ENCODE measurements around the gene MCOLN1. TPM values are rescaled to one million over a fixed set of nuclear protein-coding genes. Genes with fewer than 3 reads are reported as not detected.
A peak's percentile ranks its signal among the peaks of the same experiment; 100 is the strongest.

MCOLN1 gene
- total and polyA plus RNA-seq, 9 of the 15 experiments (the other 6 are each of a cell fraction or from before 2014, with no cell fraction given), result 0.25 to 15.4 (median 7.1) TPM

DNA sequence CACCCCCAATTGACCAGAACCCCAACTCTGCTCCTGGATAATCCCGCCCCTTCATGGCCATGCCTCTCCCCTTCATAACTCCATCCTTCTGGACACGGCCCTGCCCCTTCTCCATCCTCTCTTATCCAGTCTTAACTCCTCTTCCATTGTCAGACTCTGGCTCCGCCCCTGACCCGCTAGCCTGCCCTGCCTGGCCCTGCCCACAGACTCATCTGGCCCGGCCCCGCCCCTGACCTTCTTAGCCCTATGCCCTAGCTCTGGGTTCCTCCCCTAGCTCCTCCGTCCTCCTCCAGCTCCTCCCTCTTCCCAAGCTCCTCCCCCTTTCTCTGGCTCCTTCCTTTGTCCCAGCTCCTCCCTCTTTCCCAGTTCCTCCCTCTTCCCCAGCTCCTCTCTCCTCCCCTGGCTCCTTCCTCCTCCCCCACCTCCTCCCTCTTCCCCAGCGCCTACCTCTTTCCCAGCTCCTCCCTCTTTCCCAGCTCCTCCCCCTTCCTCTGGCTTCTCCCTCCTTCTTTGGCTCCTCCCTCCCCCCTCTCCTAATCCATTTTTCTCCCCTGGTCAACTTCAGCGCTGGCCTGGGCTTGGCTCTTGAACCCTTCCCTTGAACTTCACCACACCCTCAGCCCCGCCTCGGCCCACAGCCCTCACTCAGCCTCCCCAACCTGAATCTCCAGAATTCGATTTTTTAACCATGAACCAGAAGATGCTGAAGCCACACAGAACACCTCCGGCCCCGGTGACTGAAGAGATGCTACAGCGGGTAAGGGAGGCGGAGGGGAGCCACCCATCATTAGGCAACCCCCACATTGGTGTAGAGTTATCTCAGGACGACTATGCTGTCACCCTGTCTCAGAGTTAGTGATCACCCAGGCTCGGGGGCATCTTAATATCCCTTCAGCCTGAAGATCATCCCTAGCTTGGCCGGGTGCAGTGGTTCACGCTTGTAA lies 15.8 kb upstream of the MCOLN1 start (continued):
- TF ChIP-seq, protein P1, sequence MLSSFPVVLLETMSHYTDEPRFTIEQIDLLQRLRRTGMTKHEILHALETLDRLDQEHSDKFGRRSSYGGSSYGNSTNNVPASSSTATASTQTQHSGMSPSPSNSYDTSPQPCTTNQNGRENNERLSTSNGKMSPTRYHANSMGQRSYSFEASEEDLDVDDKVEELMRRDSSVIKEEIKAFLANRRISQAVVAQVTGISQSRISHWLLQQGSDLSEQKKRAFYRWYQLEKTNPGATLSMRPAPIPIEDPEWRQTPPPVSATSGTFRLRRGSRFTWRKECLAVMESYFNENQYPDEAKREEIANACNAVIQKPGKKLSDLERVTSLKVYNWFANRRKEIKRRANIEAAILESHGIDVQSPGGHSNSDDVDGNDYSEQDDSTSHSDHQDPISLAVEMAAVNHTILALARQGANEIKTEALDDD (IDR thresholded peaks at IDR 0.05), result 0 out of 2 replicates have a peak, but pooled peaks have one; percentile 23
- TF ChIP-seq, protein P2, sequence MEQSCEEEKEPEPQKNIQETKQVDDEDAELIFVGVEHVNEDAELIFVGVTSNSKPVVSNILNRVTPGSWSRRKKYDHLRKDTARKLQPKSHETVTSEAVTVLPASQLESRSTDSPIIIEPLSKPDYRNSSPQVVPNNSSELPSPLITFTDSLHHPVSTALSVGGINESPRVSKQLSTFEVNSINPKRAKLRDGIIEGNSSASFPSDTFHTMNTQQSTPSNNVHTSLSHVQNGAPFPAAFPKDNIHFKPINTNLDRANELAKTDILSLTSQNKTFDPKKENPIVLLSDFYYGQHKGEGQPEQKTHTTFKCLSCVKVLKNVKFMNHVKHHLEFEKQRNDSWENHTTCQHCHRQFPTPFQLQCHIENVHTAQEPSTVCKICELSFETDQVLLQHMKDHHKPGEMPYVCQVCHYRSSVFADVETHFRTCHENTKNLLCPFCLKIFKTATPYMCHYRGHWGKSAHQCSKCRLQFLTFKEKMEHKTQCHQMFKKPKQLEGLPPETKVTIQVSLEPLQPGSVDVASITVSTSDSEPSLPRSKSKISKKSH (CRISPR knock-in tag; IDR thresholded peaks at IDR 0.05), result no peak
- peak; percentile 84 for TF ChIP-seq SP1 (CRISPR knock-in tag; IDR thresholded peaks at IDR 0.05)
- TF ChIP-seq, protein P3, sequence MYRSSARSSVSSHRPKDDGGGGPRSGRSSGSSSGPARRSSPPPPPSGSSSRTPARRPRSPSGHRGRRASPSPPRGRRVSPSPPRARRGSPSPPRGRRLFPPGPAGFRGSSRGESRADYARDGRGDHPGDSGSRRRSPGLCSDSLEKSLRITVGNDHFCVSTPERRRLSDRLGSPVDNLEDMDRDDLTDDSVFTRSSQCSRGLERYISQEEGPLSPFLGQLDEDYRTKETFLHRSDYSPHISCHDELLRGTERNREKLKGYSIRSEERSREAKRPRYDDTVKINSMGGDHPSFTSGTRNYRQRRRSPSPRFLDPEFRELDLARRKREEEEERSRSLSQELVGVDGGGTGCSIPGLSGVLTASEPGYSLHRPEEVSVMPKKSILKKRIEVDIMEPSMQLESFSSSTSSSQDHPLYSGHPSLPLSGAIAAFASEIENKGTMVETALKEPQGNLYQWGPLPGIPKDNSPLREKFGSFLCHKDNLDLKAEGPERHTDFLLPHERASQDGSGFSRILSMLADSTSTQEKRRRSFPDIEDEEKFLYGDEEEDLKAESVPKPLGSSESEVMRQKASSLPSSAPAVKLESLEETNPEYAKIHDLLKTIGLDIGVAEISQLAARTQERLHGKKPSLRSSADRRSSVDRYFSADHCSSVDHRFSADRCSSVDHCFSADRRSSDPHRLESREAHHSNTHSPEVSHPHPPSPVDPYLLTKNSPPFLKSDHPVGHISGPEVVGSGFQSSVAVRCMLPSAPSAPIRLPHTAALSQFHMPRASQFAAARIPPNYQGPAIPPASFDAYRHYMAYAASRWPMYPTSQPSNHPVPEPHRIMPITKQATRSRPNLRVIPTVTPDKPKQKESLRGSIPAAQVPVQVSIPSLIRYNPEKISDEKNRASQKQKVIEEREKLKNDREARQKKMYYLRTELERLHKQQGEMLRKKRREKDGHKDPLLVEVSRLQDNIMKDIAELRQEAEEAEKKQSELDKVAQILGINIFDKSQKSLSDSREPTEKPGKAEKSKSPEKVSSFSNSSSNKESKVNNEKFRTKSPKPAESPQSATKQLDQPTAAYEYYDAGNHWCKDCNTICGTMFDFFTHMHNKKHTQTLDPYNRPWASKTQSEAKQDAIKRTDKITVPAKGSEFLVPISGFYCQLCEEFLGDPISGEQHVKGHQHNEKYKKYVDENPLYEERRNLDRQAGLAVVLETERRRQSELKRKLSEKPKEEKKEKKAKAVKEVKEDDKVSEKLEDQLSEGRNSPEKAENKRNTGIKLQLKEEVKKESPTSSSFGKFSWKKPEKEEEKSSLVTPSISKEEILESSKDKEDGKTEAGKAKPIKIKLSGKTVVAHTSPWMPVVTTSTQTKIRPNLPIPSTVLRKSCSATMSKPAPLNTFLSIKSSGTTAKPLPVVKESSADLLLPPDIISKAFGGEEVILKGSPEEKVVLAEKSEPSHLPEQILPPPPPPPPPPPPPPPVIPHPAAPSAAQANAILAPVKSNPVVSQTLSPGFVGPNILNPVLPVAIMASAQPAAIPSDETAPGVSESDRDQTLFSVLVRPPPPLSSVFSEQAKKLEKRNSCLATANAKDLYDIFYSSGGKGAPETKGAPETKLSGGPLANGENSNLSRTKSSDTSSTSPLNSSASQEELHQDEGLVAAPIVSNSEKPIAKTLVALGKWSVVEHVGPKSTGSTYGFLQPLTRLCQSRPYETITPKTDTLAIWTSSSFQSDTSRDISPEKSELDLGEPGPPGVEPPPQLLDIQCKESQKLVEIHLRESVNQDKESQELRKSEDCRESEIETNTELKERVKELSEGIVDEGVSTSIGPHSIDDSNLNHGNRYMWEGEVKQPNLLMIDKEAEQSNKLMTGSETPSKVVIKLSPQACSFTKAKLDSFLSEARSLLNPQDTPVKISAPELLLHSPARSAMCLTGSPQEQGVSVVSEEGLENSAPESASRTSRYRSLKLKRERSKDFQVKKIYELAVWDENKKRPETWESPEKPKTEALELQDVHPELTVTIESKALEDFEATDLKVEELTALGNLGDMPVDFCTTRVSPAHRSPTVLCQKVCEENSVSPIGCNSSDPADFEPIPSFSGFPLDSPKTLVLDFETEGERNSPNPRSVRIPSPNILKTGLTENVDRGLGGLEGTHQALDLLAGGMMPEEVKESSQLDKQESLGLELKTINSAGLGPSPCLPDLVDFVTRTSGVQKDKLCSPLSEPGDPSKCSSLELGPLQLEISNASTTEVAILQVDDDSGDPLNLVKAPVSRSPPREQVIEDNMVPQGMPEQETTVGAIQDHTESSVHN (IDR thresholded peaks at IDR 0.05; ENCODE audit: borderline replicate concordance in 1 of 2, low read depth in 1 of 2), result no peak
- TF ChIP-seq HMGN3 (IDR thresholded peaks at IDR 0.05; ENCODE audit: borderline replicate concordance, extremely low read depth, insufficient read length, low read depth, low read length), result no peak
- TF ChIP-seq, protein P4, sequence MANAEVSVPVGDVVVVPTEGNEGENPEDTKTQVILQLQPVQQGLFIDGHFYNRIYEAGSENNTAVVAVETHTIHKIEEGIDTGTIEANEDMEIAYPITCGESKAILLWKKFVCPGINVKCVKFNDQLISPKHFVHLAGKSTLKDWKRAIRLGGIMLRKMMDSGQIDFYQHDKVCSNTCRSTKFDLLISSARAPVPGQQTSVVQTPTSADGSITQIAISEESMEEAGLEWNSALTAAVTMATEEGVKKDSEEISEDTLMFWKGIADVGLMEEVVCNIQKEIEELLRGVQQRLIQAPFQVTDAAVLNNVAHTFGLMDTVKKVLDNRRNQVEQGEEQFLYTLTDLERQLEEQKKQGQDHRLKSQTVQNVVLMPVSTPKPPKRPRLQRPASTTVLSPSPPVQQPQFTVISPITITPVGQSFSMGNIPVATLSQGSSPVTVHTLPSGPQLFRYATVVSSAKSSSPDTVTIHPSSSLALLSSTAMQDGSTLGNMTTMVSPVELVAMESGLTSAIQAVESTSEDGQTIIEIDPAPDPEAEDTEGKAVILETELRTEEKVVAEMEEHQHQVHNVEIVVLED (CRISPR knock-in tag; IDR thresholded peaks at IDR 0.05), result no peak
- TF ChIP-seq FOXA1 (IDR thresholded peaks at IDR 0.05; ENCODE audit: borderline replicate concordance), result no peak
- no peak for TF ChIP-seq CREB1 (IDR thresholded peaks at IDR 0.05)
- no peak for TF ChIP-seq CREB1 (CRISPR knock-in tag; IDR thresholded peaks at IDR 0.05)
- TF ChIP-seq TEAD2 (tag; IDR thresholded peaks at IDR 0.05), result no peak
- TF ChIP-seq, protein P5, sequence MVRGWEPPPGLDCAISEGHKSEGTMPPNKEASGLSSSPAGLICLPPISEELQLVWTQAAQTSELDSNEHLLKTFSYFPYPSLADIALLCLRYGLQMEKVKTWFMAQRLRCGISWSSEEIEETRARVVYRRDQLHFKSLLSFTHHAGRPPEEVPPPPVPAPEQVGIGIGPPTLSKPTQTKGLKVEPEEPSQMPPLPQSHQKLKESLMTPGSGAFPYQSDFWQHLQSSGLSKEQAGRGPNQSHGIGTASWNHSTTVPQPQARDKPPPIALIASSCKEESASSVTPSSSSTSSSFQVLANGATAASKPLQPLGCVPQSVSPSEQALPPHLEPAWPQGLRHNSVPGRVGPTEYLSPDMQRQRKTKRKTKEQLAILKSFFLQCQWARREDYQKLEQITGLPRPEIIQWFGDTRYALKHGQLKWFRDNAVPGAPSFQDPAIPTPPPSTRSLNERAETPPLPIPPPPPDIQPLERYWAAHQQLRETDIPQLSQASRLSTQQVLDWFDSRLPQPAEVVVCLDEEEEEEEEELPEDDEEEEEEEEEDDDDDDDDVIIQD (CRISPR knock-in tag; IDR thresholded peaks at IDR 0.05), result no peak

Measured in K562 (cell line).